ENCODE measurements around the gene VAV2.

The VAV2 gene

GRCh38 chr9:133968428-133968827, 23.7 kb downstream of the VAV2 start:
- TF ChIP-seq MAX (IDR thresholded peaks at IDR 0.05) (no peak), EP300 (IDR thresholded peaks at IDR 0.05; ENCODE audit: borderline replicate concordance) (no peak), REST (IDR thresholded peaks at IDR 0.05; ENCODE audit: low read depth) (no peak), USF1 (IDR thresholded peaks at IDR 0.05) (no peak), ZBTB7A (IDR thresholded peaks at IDR 0.05; ENCODE audit: low read depth) (no peak), FOXM1 (IDR thresholded peaks at IDR 0.05; ENCODE audit: borderline replicate concordance, low read depth) (no peak), TEAD4 (IDR thresholded peaks at IDR 0.05) (no peak)

- TF ChIP-seq FOXM1 (IDR thresholded peaks at IDR 0.05; ENCODE audit: borderline replicate concordance, low read depth) (no peak), CREB1 (IDR thresholded peaks at IDR 0.05; ENCODE audit: low read depth) (no peak), YY1 (IDR thresholded peaks at IDR 0.05; ENCODE audit: low read depth) (no peak), ZBTB7A (IDR thresholded peaks at IDR 0.05; ENCODE audit: low read depth) (no peak), REST (IDR thresholded peaks at IDR 0.05; ENCODE audit: low read depth) (no peak), NFIC (IDR thresholded peaks at IDR 0.05) (no peak), RAD21 (IDR thresholded peaks at IDR 0.05; ENCODE audit: low read depth) (no peak)
These were observed 24.9 kb downstream of the VAV2 start for GRCh38 chr9:133967024-133967741.

GRCh38 chr9:133964463-133964862, 27.7 kb downstream of the VAV2 start:
- TF ChIP-seq REST (IDR thresholded peaks at IDR 0.05; ENCODE audit: low read depth): no peak
- no peak for TF ChIP-seq TAF1 (IDR thresholded peaks at IDR 0.05; ENCODE audit: low read depth)
- no peak for TF ChIP-seq ZBTB7A (IDR thresholded peaks at IDR 0.05; ENCODE audit: low read depth)

- no peak for TF ChIP-seq TAF1 (IDR thresholded peaks at IDR 0.05; ENCODE audit: low read depth)
These were observed 29.0 kb downstream of the VAV2 start for GRCh38 chr9:133963166-133963565.

GRCh38 chr9:133962341-133962740, 29.8 kb downstream of the VAV2 start:
- TF ChIP-seq TAF1 (IDR thresholded peaks at IDR 0.05; ENCODE audit: low read depth) (no peak), TCF12 (IDR thresholded peaks at IDR 0.05; ENCODE audit: low read depth) (no peak), MAX (IDR thresholded peaks at IDR 0.05) (no peak), FOXM1 (IDR thresholded peaks at IDR 0.05; ENCODE audit: borderline replicate concordance, low read depth) (no peak), REST (IDR thresholded peaks at IDR 0.05; ENCODE audit: low read depth) (no peak), EGR1 (IDR thresholded peaks at IDR 0.05) (no peak), TEAD4 (IDR thresholded peaks at IDR 0.05) (no peak), YY1 (IDR thresholded peaks at IDR 0.05; ENCODE audit: low read depth) (no peak), USF1 (IDR thresholded peaks at IDR 0.05) (no peak), EP300 (IDR thresholded peaks at IDR 0.05; ENCODE audit: borderline replicate concordance) (no peak), CEBPB (IDR thresholded peaks at IDR 0.05) (no peak), NFIC (IDR thresholded peaks at IDR 0.05) (no peak), CREB1 (IDR thresholded peaks at IDR 0.05; ENCODE audit: low read depth) (no peak), ZBTB7A (IDR thresholded peaks at IDR 0.05; ENCODE audit: low read depth) (no peak), RAD21 (IDR thresholded peaks at IDR 0.05; ENCODE audit: low read depth) (no peak)
